ENCODE data around the gene AQP9. TPM values are rescaled to one million over a fixed set of nuclear protein-coding genes. Genes with fewer than 3 reads are reported as not detected.

AQP9 gene
- total RNA-seq, 2 donors from 2014 or later: 0.17 to 0.18 TPM

- Histone ChIP-seq H3K4me1 (replicated peaks) (no peaks in the 10 kb centered on the region), H3K27me3 (replicated peaks; ENCODE audit: insufficient read depth) (no peaks in the 10 kb centered on the region), H3K36me3 (no peaks in the 10 kb centered on the region), H3K27ac (no peak overlapping the region), H3K4me3 (no peak overlapping the region), H3K9me3 (no peaks in the 10 kb centered on the region)
- 80% methylated on average over 11 of the region's 11 CpGs for WGBS
- TF ChIP-seq POLR2AphosphoS5 (IDR thresholded peaks at IDR 0.05): no peak
- no peak for TF ChIP-seq CTCF (IDR thresholded peaks at IDR 0.05)
- no peak for TF ChIP-seq POLR2A (IDR thresholded peaks at IDR 0.05)
- DNase-seq (ENCODE audit: low spot score): no peak
- intact Hi-C loops (cut with DNase I): no loop called here
These were observed 76.6 kb downstream of the AQP9 start for GRCh38 chr15:58214591-58215340.

GRCh38 chr15:58217460-58217859 is 79.3 kb downstream of the AQP9 start:
- TF ChIP-seq POLR2AphosphoS5 (IDR thresholded peaks at IDR 0.05) (no peak), CTCF (IDR thresholded peaks at IDR 0.05) (no peak), POLR2A (IDR thresholded peaks at IDR 0.05) (no peak)
- Histone ChIP-seq H3K27me3 (replicated peaks; ENCODE audit: insufficient read depth) (no peaks in the 10 kb centered on the region), H3K4me1 (replicated peaks) (no peaks in the 10 kb centered on the region), H3K9me3 (no peaks in the 10 kb centered on the region), H3K36me3 (no peaks in the 10 kb centered on the region), H3K4me3 (no peak overlapping the region), H3K27ac (no peak overlapping the region)
- DNase-seq (ENCODE audit: low spot score): no peak
- intact Hi-C loops (cut with DNase I): no loop called here
- 94% methylated on average over 4 of the region's 4 CpGs for WGBS

- Histone ChIP-seq H3K4me3 (no peak overlapping the region), H3K4me1 (replicated peaks) (no peaks in the 10 kb centered on the region), H3K36me3 (no peaks in the 10 kb centered on the region), H3K27me3 (replicated peaks; ENCODE audit: insufficient read depth) (no peaks in the 10 kb centered on the region), H3K27ac (no peak overlapping the region), H3K9me3 (no peaks in the 10 kb centered on the region)
- no peak for TF ChIP-seq POLR2AphosphoS5 (IDR thresholded peaks at IDR 0.05)
- no peak for TF ChIP-seq POLR2A (IDR thresholded peaks at IDR 0.05)
- TF ChIP-seq CTCF (IDR thresholded peaks at IDR 0.05): peak in 1 of 4 experiments; percentile 25
- intact Hi-C loops (cut with DNase I): no loop called here
- WGBS: 39% methylated on average over 3 of the region's 3 CpGs
- DNase-seq (ENCODE audit: low spot score): no peak
These were observed 83.5 kb downstream of the AQP9 start for GRCh38 chr15:58221591-58222241.

- intact Hi-C loops (cut with DNase I): no loop called here
- Histone ChIP-seq H3K9me3 (no peaks in the 10 kb centered on the region), H3K36me3 (no peaks in the 10 kb centered on the region), H3K4me3 (no peak overlapping the region), H3K27me3 (replicated peaks; ENCODE audit: insufficient read depth) (no peaks in the 10 kb centered on the region), H3K4me1 (replicated peaks) (no peaks in the 10 kb centered on the region), H3K27ac (no peak overlapping the region)
- no peak for DNase-seq (ENCODE audit: low spot score)
- no peak for TF ChIP-seq POLR2AphosphoS5 (IDR thresholded peaks at IDR 0.05)
- no peak for TF ChIP-seq CTCF (IDR thresholded peaks at IDR 0.05)
- no peak for TF ChIP-seq POLR2A (IDR thresholded peaks at IDR 0.05)
- 76% methylated on average over 2 of the region's 2 CpGs for WGBS
These were observed 84.5 kb downstream of the AQP9 start for GRCh38 chr15:58222679-58223078.

GRCh38 chr15:58223432-58223831 is 85.3 kb downstream of the AQP9 start:
- no peaks in the 10 kb centered on the region for H3K27me3 ChIP-seq (replicated peaks; ENCODE audit: insufficient read depth)
- no peak overlapping the region for H3K27ac ChIP-seq
- no peak overlapping the region for H3K4me3 ChIP-seq
- WGBS: 92% methylated on average over 3 of the region's 3 CpGs
- H3K36me3 ChIP-seq: no peaks in the 10 kb centered on the region
- DNase-seq (ENCODE audit: low spot score): no peak
- no peaks in the 10 kb centered on the region for H3K4me1 ChIP-seq (replicated peaks)
- intact Hi-C loops (cut with DNase I): no loop called here
- TF ChIP-seq CTCF (IDR thresholded peaks at IDR 0.05) (no peak), POLR2A (IDR thresholded peaks at IDR 0.05) (no peak), POLR2AphosphoS5 (IDR thresholded peaks at IDR 0.05) (no peak)
- H3K9me3 ChIP-seq: no peaks in the 10 kb centered on the region
